Stimulated activated CD4-positive, alpha-beta T cell treated with anti-CD3 and anti-CD28 coated beads, Interleukin-1b, Interleukin-23, amount 100 ng/mL, for 1 hour (primary cell): Measurements from ENCODE around the gene GRB10.

Experiments used
- DNase-seq, 2 donors: peaks; one replicate each; pipeline ENCODE4 v3.0.0-alpha.2; 2020; ENCODE audit warnings: low read depth in 2 of 2

Gene GRB10

GRCh38 chr7:50782375-50783208, at the start of gene GRB10:
GRB10 (minus strand) TSS chr7:50782896; CDS start chr7:50732322, 50,574 bp downstream.
- DNase-seq, result no peak

GRCh38 chr7:50828801-50829200, 46.1 kb upstream of the GRB10 start:
- DNase-seq, result no peak

GRCh38 chr7:50828116-50828515, 45.4 kb upstream of the GRB10 start:
- DNase-seq, result no peak

GRCh38 chr7:50827281-50827680, 44.6 kb upstream of the GRB10 start:
- DNase-seq, result no peak

- no peak for DNase-seq
These were observed 43.9 kb upstream of the GRB10 start for GRCh38 chr7:50826371-50827172.

GRCh38 chr7:50825465-50825864, 42.8 kb upstream of the GRB10 start:
- no peak for DNase-seq

GRCh38 chr7:50824882-50825281, 42.2 kb upstream of the GRB10 start:
- no peak for DNase-seq

GRCh38 chr7:50822706-50823105, 40.0 kb upstream of the GRB10 start:
- DNase-seq, result no peak

GRCh38 chr7:50822110-50822509, 39.4 kb upstream of the GRB10 start:
- DNase-seq, result no peak

GRCh38 chr7:50821457-50822008, 38.8 kb upstream of the GRB10 start:
- DNase-seq, result no peak

- DNase-seq, result no peak
These were observed 35.6 kb upstream of the GRB10 start for GRCh38 chr7:50818324-50818723.

- no peak for DNase-seq
These were observed 34.9 kb upstream of the GRB10 start for GRCh38 chr7:50817561-50817960.

GRCh38 chr7:50815138-50815537, 32.4 kb upstream of the GRB10 start:
- DNase-seq, result no peak

GRCh38 chr7:50814166-50814565, 31.5 kb upstream of the GRB10 start:
- no peak for DNase-seq

- no peak for DNase-seq
These were observed 30.3 kb upstream of the GRB10 start for GRCh38 chr7:50812841-50813475.

GRCh38 chr7:50812094-50812493, 29.4 kb upstream of the GRB10 start:
- no peak for DNase-seq

GRCh38 chr7:50808282-50808888, 25.7 kb upstream of the GRB10 start:
- DNase-seq, result no peak

GRCh38 chr7:50807026-50807730, 24.5 kb upstream of the GRB10 start:
- DNase-seq, result no peak

- no peak for DNase-seq
These were observed 23.4 kb upstream of the GRB10 start for GRCh38 chr7:50806143-50806542.

- no peak for DNase-seq
These were observed 22.9 kb upstream of the GRB10 start for GRCh38 chr7:50805447-50806125.
